ENCODE data around the gene C18orf63.

The C18orf63 gene

DNA sequence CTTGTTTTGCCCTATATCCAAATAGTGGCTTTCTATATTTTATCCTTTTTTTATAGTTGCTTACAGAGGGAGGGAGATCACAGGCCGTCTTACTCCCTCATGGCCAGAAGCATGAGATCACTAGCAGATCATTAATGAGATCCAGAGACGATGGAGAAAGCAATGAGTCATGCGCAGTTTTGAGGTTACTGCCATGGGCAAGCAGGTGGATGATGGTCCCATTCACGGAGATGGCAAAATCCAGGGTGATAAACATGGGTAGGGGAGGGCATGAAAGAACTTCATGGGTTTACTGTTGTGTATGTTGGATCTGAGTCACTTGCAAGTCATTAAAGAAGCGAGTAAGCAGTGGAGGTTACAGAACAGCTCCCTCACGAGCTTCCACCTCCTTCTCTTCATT lies 60.4 kb downstream of the C18orf63 start:
- Histone ChIP-seq H3F3A (ENCODE audit: control insufficient read depth, insufficient read depth) (no peaks in the 10 kb centered on the region), H3K36me3 (ENCODE audit: control insufficient read depth, low read length) (no peaks in the 10 kb centered on the region), H3K4me3 (ENCODE audit: low read length) (no peak overlapping the region), H3K4me2 (ENCODE audit: low read length) (no peak overlapping the region), H3K9me2 (replicated peaks; ENCODE audit: control insufficient read depth, low read length) (no peaks in the 10 kb centered on the region), H3K27ac (ENCODE audit: low read depth, low read length) (no peak overlapping the region), H3K79me2 (ENCODE audit: control insufficient read depth, low read length) (no peaks in the 10 kb centered on the region), H4K20me1 (ENCODE audit: control insufficient read depth, insufficient read depth, low read depth, low read length) (no peaks in the 10 kb centered on the region), H3K27me3 (ENCODE audit: control insufficient read depth, low read length) (peaks cover 2% of the 10 kb centered on the region; the same call in 1 of the 2 replicates), H3K9me3 (ENCODE audit: control insufficient read depth, insufficient read depth, low read length) (no peaks in the 10 kb centered on the region), H3K4me1 (ENCODE audit: control insufficient read depth, low read length) (no peaks in the 10 kb centered on the region)
- TF ChIP-seq, protein P1, sequence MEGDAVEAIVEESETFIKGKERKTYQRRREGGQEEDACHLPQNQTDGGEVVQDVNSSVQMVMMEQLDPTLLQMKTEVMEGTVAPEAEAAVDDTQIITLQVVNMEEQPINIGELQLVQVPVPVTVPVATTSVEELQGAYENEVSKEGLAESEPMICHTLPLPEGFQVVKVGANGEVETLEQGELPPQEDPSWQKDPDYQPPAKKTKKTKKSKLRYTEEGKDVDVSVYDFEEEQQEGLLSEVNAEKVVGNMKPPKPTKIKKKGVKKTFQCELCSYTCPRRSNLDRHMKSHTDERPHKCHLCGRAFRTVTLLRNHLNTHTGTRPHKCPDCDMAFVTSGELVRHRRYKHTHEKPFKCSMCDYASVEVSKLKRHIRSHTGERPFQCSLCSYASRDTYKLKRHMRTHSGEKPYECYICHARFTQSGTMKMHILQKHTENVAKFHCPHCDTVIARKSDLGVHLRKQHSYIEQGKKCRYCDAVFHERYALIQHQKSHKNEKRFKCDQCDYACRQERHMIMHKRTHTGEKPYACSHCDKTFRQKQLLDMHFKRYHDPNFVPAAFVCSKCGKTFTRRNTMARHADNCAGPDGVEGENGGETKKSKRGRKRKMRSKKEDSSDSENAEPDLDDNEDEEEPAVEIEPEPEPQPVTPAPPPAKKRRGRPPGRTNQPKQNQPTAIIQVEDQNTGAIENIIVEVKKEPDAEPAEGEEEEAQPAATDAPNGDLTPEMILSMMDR (IDR thresholded peaks at IDR 0.05; ENCODE audit: low read depth, low read length, poor library complexity, severe bottlenecking), result no peak
- no peak for TF ChIP-seq EZH2phosphoT487 (IDR thresholded peaks at IDR 0.05; ENCODE audit: borderline replicate concordance, low read length)

DNA sequence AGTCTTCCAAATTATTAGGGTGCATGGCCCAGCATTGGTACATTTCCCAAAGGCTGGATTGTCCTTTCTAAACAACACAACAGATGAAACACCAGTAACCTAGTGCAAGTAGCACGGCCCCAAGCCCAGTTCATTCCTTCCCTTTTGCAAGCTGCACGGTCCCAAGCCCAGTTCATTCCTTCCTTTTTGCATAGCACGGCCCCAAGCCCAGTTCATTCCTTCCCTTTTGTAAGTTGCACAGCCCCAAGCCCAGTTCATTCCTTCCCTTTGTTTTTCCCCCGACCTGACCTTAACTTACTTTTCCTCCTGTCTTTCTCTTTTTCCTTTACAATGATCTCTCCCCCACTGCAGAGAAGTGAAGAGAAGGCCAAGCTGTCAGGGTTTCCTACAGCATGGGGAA lies 60.9 kb downstream of the C18orf63 start:
- Histone ChIP-seq H3F3A (ENCODE audit: control insufficient read depth, insufficient read depth) (no peaks in the 10 kb centered on the region), H3K9me3 (ENCODE audit: control insufficient read depth, insufficient read depth, low read length) (no peaks in the 10 kb centered on the region), H3K36me3 (ENCODE audit: control insufficient read depth, low read length) (no peaks in the 10 kb centered on the region), H3K9me2 (replicated peaks; ENCODE audit: control insufficient read depth, low read length) (no peaks in the 10 kb centered on the region), H4K20me1 (ENCODE audit: control insufficient read depth, insufficient read depth, low read depth, low read length) (no peaks in the 10 kb centered on the region), H3K79me2 (ENCODE audit: control insufficient read depth, low read length) (no peaks in the 10 kb centered on the region), H3K27me3 (ENCODE audit: control insufficient read depth, low read length) (peaks cover 2% of the 10 kb centered on the region; the same call in 1 of the 2 replicates), H3K27ac (ENCODE audit: low read depth, low read length) (no peak overlapping the region), H3K4me1 (ENCODE audit: control insufficient read depth, low read length) (no peaks in the 10 kb centered on the region), H3K4me3 (ENCODE audit: low read length) (no peak overlapping the region), H3K4me2 (ENCODE audit: low read length) (no peak overlapping the region)
- TF ChIP-seq, protein P1 (IDR thresholded peaks at IDR 0.05; ENCODE audit: low read depth, low read length, poor library complexity, severe bottlenecking), result no peak
- no peak for TF ChIP-seq EZH2phosphoT487 (IDR thresholded peaks at IDR 0.05; ENCODE audit: borderline replicate concordance, low read length)

DNA sequence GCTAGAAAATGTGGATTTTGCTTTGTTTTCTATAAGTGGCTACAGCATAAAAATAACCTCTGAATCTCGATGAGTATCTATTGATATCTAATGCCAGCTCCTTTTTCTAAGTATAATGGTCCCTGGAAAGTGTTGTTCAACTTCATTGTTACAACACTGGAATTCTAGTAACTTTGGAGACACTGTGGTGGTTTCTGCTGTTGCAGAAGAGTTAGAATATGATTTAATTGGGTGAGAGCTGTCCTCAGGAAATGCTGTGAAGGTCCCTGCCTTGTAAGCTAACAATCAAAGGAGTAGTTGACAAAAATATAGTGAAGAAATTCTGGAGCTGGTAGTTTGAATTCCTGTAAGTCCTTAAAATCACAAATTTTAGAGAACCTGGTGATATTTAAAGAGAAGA lies 62.1 kb downstream of the C18orf63 start:
- no peak overlapping the region for H3K4me3 ChIP-seq (ENCODE audit: low read length)
- H4K20me1 ChIP-seq (ENCODE audit: control insufficient read depth, insufficient read depth, low read depth, low read length), result no peaks in the 10 kb centered on the region
- peaks cover 2% of the 10 kb centered on the region; the same call in 1 of the 2 replicates for H3K27me3 ChIP-seq (ENCODE audit: control insufficient read depth, low read length)
- no peaks in the 10 kb centered on the region for H3K9me2 ChIP-seq (replicated peaks; ENCODE audit: control insufficient read depth, low read length)
- H3K4me2 ChIP-seq (ENCODE audit: low read length), result no peak overlapping the region
- H3K79me2 ChIP-seq (ENCODE audit: control insufficient read depth, low read length), result no peaks in the 10 kb centered on the region
- no peaks in the 10 kb centered on the region for H3K9me3 ChIP-seq (ENCODE audit: control insufficient read depth, insufficient read depth, low read length)
- no peaks in the 10 kb centered on the region for H3K36me3 ChIP-seq (ENCODE audit: control insufficient read depth, low read length)
- H3F3A ChIP-seq (ENCODE audit: control insufficient read depth, insufficient read depth), result no peaks in the 10 kb centered on the region
- no peak overlapping the region for H3K27ac ChIP-seq (ENCODE audit: low read depth, low read length)
- no peak for TF ChIP-seq EZH2phosphoT487 (IDR thresholded peaks at IDR 0.05; ENCODE audit: borderline replicate concordance, low read length)
- TF ChIP-seq, protein P1 (IDR thresholded peaks at IDR 0.05; ENCODE audit: low read depth, low read length, poor library complexity, severe bottlenecking), result no peak
- no peaks in the 10 kb centered on the region for H3K4me1 ChIP-seq (ENCODE audit: control insufficient read depth, low read length)

Data from DOHH2 (cell line).